ENCODE results near the gene GLO1.

DNA sequence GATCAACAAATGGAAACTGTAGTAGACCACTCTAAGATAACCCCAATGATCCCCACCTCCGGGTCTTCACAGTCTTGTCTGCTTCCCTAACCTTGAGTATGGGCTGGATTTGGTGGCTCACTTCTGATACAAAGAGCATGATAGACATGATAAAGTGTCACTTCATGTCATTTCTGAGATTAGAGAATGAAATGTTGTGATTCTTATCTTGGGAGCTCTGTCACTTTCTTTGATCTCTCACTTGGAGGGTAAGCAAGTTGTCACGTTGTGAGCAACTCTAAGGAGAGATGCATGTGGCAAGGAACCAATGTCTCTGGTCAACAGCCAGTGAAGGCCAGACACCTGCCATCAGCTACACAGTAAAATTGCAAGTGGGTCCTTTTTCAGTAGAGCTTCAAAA, 3.0 kb upstream of the GLO1 start:
- no peak for TF ChIP-seq FOXK2 (IDR thresholded peaks at IDR 0.05)
- no peak for TF ChIP-seq FOXA1 (IDR thresholded peaks at IDR 0.05)
- no peak for TF ChIP-seq CTBP1 (IDR thresholded peaks at IDR 0.05; ENCODE audit: borderline replicate concordance)
- TF ChIP-seq ZNF384 (IDR thresholded peaks at IDR 0.05), result no peak
- no peak for TF ChIP-seq ARNT (IDR thresholded peaks at IDR 0.05)

Measured in HEK293T (cell line).